Adrenal gland (tissue), 5 donors: ENCODE measurements around the gene MINK1.

Source experiments
- POLR2A ChIP-seq, 2 donors: fragments of 450-650 bp; IDR thresholded peaks; one replicate each; pipeline ENCODE4 v1.6.1; 2017; ENCODE audit warnings: antibody characterized with exemption in 2 of 2, mild to moderate bottlenecking in 2 of 2, moderate library complexity in 1 of 2
- TF ChIP-seq, protein P1 (sequence below), 6 experiments: fragments of 450-650 bp in 4 of 6; fragments of 200-600 bp in 2 of 6; sonication (generic) in 1 of 6; IDR thresholded peaks; 1 replicate in 5 of 6; 2 replicates in 1 of 6; pipeline versions ENCODE4 v1.5.1 to v1.8.0; 2016 to 2021; ENCODE audit warnings: antibody characterized with exemption in 6 of 6, mild to moderate bottlenecking in 2 of 6, moderate library complexity in 1 of 6
- donor health status: DM: no; HTN: no; CAD: no.

DNA sequence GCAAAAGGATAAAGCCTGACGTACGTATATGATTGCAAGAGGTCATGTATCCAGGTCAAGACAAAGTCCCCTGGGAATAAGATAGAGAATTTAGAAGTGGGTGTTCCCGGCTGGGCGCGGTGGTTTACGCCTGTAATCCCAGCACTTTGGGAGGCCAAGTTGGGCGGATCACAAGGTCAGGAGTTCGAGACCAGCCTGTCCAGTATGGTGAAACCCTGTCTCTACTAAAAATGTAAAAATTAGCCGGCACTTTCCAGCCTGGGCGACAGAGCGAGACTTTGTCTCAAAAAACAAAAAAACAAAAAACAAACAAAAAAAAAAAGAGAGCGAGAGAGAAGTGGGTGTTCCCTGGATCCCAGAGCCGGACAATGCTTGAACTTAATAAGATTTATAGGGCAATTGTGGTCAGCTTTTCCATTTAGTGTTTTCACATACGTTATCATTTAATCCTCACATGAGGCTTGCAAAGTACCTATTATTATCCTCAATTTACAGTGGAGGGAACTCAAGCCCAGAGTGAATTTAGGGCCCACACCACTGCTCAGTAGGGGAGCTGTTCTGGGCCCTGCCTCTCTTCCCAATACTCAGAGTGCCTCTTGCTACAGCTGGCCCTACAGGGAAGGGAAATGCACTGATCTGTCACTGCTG is 44.9 kb upstream of the MINK1 start:
- TF ChIP-seq, protein P1, sequence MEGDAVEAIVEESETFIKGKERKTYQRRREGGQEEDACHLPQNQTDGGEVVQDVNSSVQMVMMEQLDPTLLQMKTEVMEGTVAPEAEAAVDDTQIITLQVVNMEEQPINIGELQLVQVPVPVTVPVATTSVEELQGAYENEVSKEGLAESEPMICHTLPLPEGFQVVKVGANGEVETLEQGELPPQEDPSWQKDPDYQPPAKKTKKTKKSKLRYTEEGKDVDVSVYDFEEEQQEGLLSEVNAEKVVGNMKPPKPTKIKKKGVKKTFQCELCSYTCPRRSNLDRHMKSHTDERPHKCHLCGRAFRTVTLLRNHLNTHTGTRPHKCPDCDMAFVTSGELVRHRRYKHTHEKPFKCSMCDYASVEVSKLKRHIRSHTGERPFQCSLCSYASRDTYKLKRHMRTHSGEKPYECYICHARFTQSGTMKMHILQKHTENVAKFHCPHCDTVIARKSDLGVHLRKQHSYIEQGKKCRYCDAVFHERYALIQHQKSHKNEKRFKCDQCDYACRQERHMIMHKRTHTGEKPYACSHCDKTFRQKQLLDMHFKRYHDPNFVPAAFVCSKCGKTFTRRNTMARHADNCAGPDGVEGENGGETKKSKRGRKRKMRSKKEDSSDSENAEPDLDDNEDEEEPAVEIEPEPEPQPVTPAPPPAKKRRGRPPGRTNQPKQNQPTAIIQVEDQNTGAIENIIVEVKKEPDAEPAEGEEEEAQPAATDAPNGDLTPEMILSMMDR (IDR thresholded peaks at IDR 0.05) = no peak
- TF ChIP-seq POLR2A (IDR thresholded peaks at IDR 0.05) = no peak
